ENCODE data around the gene TCFL5.
"Not testable (repeated sequence)": the region's sequence is repeated elsewhere in the genome, so short reads cannot be mapped to it uniquely, and the experiment has no call there.

The TCFL5 gene

GRCh38 chr20:62852841-62853240, 8.8 kb downstream of the TCFL5 start:
- no peak for DNase-seq

DNA sequence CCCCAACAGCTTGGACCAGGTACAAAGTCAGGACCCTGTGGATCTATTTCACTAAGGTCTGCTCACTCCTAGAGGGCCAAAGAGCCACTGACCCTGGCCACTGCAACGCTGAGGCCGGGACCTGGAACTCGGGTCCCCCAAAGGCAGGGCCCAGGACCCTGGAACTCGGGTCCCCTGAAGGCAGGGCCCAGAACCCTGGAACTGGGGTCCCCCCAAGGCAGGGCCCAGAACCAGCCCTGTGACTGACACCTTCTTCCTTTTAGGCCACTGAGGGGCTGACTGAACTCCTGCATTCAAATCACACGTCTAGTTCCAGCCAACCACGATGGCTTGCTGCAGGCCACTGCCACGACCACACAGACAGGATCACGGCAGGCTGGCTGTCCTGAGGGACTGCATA, 9.4 kb downstream of the TCFL5 start:
- DNase-seq: no peak

DNA sequence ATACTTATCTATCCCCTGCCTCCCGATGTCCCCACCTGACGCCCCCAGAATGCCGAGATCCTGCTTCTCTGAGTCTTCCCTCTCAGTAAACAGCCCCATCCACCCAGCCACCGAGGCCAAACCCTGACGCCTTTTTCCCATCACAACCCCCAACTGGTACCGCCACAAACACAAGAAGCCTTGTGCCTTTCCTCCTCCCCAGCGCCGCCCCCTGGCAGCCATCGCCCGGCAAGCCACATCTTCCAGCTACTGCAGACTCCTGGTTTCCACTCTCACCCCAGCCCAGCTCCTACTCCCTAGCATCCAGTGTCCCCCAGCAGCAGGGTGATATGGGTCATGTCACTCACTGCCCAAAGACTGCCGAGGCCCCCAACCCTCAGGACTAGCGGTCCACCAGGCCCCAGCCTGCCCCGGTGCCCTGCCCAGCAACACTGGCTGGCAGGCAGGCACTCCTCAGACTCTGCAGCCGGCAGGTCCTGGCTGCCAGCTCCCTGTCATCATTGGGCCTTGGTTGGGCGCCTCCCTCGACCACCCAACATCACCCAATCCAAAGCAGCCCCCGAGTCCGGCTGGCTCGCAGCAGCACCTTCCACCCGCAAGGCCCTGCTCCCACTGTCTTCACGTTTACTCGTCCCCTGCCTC, 11.2 kb downstream of the TCFL5 start:
- DNase-seq: no peak

GRCh38 chr20:62849431-62849830, 12.2 kb downstream of the TCFL5 start:
- no peak for DNase-seq

- DNase-seq: not testable (repeated sequence)
These were observed 12.7 kb downstream of the TCFL5 start for GRCh38 chr20:62848917-62849316.

GRCh38 chr20:62846166-62846890, 15.3 kb downstream of the TCFL5 start:
- no peak for DNase-seq

DNA sequence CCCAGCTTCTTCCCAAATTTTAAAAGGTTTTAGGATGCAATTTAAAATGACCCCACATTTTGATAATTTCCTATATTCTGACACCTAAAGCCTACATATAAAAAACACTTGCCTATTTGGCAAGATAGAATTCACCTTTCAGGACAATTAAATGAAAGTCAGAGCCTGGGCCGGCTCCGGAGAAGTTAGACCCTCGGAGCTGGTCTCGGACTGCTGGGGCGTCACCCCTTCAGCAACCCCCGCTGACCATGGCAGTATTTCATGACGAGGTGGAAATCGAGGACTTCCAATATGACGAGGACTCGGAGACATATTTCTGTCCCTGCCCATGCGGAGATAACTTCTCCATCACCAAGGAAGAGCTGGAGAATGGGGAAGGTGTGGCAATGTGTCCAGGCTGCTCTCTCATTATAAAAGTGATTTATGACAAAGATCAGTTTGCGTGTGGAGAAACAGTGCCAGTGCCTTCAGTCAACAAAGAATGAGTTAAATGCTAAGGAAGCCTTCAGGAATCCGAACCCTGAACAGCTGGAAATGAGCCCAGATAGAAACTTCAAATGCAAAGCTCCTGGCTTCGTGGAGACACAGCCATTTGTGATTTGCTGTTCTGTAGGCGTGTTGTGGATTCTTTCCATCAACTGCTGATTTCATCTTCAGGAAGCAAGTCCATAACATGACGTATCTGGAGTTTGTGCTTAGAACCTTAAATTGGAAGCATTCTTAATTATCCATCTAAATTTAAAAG, 16.0 kb downstream of the TCFL5 start:
- DNase-seq: no peak

DNA sequence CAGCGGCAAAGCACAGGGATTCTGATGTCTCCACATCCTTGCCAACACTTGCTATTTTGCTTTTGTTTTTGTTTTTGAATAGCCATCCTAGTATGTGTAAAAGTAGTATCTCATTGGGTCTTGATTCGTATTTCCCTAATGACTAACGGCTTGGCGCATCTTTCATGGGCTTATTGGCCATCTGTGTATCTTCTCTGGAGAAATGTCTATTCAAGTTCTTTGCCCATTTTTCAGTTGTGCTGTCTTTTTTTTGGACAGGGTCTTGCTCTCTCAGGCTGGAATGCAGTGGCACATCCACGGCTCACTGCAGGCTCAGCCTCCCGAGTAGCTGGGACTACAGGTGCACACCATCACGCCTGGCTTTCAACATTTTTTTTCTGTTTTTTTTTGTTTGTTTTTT, 17.4 kb downstream of the TCFL5 start:
- no peak for DNase-seq

DNA sequence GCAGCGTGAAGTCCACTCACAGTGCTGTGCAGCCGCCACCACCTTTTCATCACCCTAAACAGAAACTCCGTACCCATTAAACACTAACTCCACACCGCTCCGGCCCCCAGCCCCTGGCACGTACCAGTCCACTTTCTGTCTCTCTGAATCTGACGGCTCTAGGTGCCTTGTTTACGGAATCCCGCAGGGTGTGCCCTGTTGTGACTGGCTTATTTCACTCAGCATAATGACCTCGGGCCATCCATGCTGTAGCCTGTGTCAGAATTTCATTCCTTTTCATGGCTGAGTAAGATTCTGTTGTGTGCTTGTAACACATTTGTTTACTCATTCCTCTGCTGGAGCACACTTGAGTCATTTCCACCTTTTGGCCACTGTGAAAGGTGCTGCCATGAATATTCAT, 18.0 kb downstream of the TCFL5 start:
- DNase-seq: no peak

GRCh38 chr20:62841705-62842212, 19.9 kb downstream of the TCFL5 start:
- DNase-seq: no peak

DNA sequence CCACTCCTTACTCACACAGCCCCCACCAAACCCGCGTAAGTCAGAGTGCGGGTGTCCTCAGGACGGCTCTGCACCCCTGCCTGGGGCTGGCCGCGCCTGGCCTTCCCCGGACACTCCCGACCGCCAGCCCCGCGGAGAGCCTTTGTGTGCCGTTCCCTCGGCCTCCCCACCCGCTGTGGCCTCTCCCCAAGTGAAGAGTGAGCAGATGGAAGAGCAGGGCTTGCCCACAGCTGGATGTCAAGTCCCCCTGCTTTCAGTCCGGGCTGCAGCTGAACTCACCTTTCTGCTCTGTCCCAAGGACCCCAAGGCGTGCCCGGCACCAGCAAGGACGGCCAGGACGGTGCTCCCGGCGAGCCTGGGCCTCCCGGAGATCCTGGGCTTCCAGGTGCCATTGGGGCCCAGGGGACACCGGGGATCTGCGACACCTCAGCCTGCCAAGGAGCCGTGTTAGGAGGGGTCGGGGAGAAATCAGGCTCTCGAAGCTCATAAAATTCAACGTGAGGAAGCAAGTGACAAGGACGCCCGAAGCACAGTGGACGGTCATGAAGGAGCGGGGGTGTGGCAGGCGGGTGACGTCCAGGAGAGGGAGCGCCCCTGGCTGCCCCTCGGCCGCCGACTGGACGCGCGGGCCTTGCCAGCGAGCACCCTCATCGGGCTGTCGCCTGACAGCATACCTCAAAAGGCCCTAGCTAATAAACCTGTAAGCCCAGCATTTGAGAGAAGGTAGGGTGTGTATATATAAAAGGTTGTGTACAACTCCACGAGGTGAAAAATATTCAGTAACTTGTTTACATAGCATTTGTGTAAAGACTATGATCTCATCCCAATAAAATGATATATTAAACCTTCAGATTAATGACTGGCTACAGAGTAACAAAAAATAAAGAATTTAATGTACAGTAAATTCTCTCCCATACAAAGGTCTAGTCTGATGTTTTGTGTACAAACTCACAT, 21.1 kb downstream of the TCFL5 start:
- DNase-seq: no peak

GRCh38 chr20:62839816-62840215, 21.8 kb downstream of the TCFL5 start:
- DNase-seq: no peak

- no peak for DNase-seq
These were observed 22.4 kb downstream of the TCFL5 start for GRCh38 chr20:62839261-62839660.

- DNase-seq: no peak
These were observed 23.3 kb downstream of the TCFL5 start for GRCh38 chr20:62838128-62838891.

DNA sequence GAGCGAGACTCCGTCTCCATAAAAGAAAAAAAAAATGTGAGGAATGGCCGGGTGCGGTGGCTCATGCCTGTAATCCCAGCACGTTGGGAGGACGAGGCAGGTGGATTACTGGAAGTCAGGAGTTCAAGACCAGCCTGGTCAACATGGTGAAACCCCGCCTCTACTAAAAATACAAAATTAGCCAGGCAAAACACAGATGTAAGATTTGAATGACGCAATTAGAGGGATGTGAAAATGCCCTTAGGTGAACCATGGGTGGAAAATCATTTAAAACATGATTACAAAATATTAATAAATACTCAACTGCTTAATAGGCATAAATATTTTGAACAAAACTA, 23.9 kb downstream of the TCFL5 start:
- DNase-seq: no peak

GRCh38 chr20:62836967-62837490, 24.6 kb downstream of the TCFL5 start:
- no peak for DNase-seq

DNA sequence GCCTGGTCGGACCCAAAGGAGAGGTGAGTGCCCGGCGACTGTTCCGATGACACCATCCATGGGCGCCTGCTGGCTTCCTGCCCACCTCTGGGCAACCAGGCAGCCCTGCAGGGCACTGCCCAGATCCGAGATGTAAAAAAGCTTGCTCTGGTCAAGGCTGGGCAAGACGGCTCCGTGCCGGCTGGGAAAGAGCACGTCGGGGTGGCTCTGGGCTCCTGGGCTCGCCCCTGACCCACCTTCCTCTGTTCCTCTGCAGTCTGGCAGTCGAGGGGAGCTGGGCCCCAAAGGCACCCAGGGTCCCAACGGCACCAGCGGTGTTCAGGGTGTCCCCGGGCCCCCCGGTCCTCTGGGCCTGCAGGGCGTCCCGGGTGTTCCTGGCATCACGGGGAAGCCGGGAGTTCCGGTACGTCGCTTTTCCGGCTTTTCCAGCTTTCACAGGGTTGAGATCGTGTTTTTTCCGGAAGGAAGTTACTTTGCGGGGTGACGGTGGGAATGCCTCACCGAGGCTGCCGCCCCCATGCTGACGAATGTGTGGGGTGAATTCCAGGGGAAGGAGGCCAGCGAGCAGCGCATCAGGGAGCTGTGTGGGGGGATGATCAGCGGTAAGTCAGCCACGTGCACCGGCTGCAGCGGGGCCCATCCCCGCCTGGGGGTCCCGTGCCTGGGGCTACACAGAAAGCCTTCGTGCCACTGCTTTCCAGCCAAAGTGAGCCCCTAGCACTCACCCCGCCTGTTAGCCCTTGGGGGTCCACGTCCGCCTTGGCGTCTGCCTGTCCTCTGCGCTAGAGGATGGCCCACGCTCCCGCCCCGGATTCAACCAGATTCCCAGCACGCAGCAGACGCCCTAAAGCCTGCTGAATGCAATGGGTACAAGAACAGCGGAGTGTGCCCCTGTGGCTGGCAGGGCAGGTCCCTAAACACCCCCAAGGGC, 25.4 kb downstream of the TCFL5 start:
- no peak for DNase-seq

GRCh38 chr20:62834967-62835730, 26.5 kb downstream of the TCFL5 start:
- no peak for DNase-seq

DNA sequence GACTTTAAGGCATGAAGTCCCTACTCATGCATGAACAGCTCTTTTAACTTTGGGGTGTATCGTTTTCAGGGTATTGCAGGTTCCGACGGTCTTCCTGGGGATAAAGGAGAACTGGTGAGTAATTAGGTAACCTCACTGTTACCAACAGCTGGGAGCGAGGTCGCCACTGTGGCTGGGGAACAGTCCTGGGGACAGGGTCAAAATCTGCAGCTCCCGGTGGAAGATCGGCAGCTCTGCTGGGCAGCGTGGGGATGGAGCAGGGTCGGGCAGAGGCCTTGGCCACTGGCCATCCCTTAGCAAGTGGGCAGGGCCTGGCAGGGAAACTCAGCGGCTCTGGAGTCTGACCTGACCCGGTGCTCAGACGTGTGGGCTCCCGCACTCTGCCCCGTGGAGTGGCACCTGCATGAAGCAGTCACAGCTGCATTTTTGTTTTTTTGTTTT, 28.7 kb downstream of the TCFL5 start:
- DNase-seq: no peak

Measured in SIG-M5 (cell line).